NCI-H1105 treated with DMSO at 0.1 percent for 48 hours (cell line): ENCODE data around the gene TENM3.
"Not testable (repeated sequence)": the region's sequence is repeated elsewhere in the genome, so short reads cannot be mapped to it uniquely, and the experiment has no call there.

Experiments
- DNase-seq: peaks from one replicate; lab custom pipeline; 2025; lab: John Stamatoyannopoulos, UW

TENM3 gene

GRCh38 chr4:182243204-182243603 lies at the start of gene TENM3:
TSS of gene TENM3 (plus strand) at chr4:182243402. CDS start at chr4:182324021, 80,619 bp downstream.
- not testable (repeated sequence) for DNase-seq

GRCh38 chr4:182194091-182194824 lies 48.9 kb upstream of the TENM3 start:
- DNase-seq, result no peak

- DNase-seq, result no peak
Measured at GRCh38 chr4:182197611-182198010, 45.6 kb upstream of the TENM3 start.

GRCh38 chr4:182201871-182202270 lies 41.3 kb upstream of the TENM3 start:
- no peak for DNase-seq

- DNase-seq, result no peak
Measured at GRCh38 chr4:182202650-182203049, 40.6 kb upstream of the TENM3 start.

- no peak for DNase-seq
Measured at GRCh38 chr4:182203872-182204411, 39.3 kb upstream of the TENM3 start.

- DNase-seq, result no peak
Measured at GRCh38 chr4:182205306-182205705, 37.9 kb upstream of the TENM3 start.

GRCh38 chr4:182206266-182206665 lies 36.9 kb upstream of the TENM3 start:
- no peak for DNase-seq

- DNase-seq, result no peak
Measured at GRCh38 chr4:182206916-182207315, 36.3 kb upstream of the TENM3 start.

- DNase-seq, result no peak
Measured at GRCh38 chr4:182207830-182208396, 35.3 kb upstream of the TENM3 start.

GRCh38 chr4:182208526-182209050 lies 34.6 kb upstream of the TENM3 start:
- no peak for DNase-seq

GRCh38 chr4:182212211-182212761 lies 30.9 kb upstream of the TENM3 start:
- peak; percentile 47 for DNase-seq

GRCh38 chr4:182213004-182213403 lies 30.2 kb upstream of the TENM3 start:
- DNase-seq, result no peak

- DNase-seq, result no peak
Measured at GRCh38 chr4:182215148-182215547, 28.1 kb upstream of the TENM3 start.

GRCh38 chr4:182216005-182216404 lies 27.2 kb upstream of the TENM3 start:
- no peak for DNase-seq

GRCh38 chr4:182219411-182220056 lies 23.7 kb upstream of the TENM3 start:
- no peak for DNase-seq

- no peak for DNase-seq
Measured at GRCh38 chr4:182221987-182222386, 21.2 kb upstream of the TENM3 start.

GRCh38 chr4:182222766-182223165 lies 20.4 kb upstream of the TENM3 start:
- DNase-seq, result no peak

GRCh38 chr4:182223708-182224107 lies 19.5 kb upstream of the TENM3 start:
- no peak for DNase-seq

GRCh38 chr4:182224192-182224850 lies 18.9 kb upstream of the TENM3 start:
- DNase-seq, result no peak

GRCh38 chr4:182225257-182225852 lies 17.8 kb upstream of the TENM3 start:
- peak; percentile 61 for DNase-seq
